H9 (cell line): ENCODE results near the gene CPA3. TPM values are rescaled to one million over a fixed set of nuclear protein-coding genes. Genes with fewer than 3 reads are reported as not detected.

Experiments
- DNase-seq: peaks from one replicate; pipeline ENCODE4 v3.0.0-alpha.2; 2017
- H2AFZ ChIP-seq: one replicate; pipeline ENCODE4 v1.6.1; 2013; ENCODE audit warnings: mild to moderate bottlenecking, low read length, control low read depth, moderate library complexity
- H2AK5ac ChIP-seq: 2 replicates; pipeline ENCODE4 v1.6.1; 2013; ENCODE audit warnings: low read length, control low read depth, mixed read lengths; ENCODE audit not compliant: insufficient read length
- H2BK120ac ChIP-seq: one replicate; pipeline ENCODE4 v1.6.1; 2013; ENCODE audit warnings: low read depth, mild to moderate bottlenecking, low read length, control low read depth, inconsistent platforms; ENCODE audit not compliant: poor library complexity, severe bottlenecking
- H2BK12ac ChIP-seq: 2 replicates; pipeline ENCODE4 v1.6.1; 2013; ENCODE audit warnings: low read length, control low read depth, mixed read lengths, low read depth; ENCODE audit not compliant: insufficient read length
- H2BK15ac ChIP-seq: 2 replicates; pipeline ENCODE4 v1.6.1; 2013; ENCODE audit warnings: low read depth, low read length, control low read depth
- H2BK20ac ChIP-seq: one replicate; pipeline ENCODE4 v1.6.1; 2013; ENCODE audit warnings: low read depth, mild to moderate bottlenecking, low read length, control low read depth, inconsistent platforms; ENCODE audit not compliant: poor library complexity, severe bottlenecking
- H2BK5ac ChIP-seq: 2 replicates; pipeline ENCODE4 v1.6.1; 2013; ENCODE audit warnings: low read length, control low read depth, mixed read lengths; ENCODE audit not compliant: insufficient read length
- H3K14ac ChIP-seq: 2 replicates; pipeline ENCODE4 v1.6.1; 2013; ENCODE audit warnings: low read length, control low read depth; ENCODE audit not compliant: insufficient read depth
- H3K18ac ChIP-seq: 2 replicates; pipeline ENCODE4 v1.6.1; 2013; ENCODE audit warnings: low read depth, mild to moderate bottlenecking, mixed read lengths, low read length, control low read depth; ENCODE audit not compliant: insufficient read length
- H3K23ac ChIP-seq: 2 replicates; pipeline ENCODE4 v1.6.1; 2013; ENCODE audit warnings: low read length, control low read depth, mixed read lengths, low read depth; ENCODE audit not compliant: insufficient read length
- H3K23me2 ChIP-seq: 2 replicates; pipeline ENCODE4 v1.6.1; 2013; ENCODE audit warnings: low read depth, mild to moderate bottlenecking, mixed read lengths, low read length, control low read depth; ENCODE audit not compliant: insufficient read length, poor library complexity, severe bottlenecking
- H3K27ac ChIP-seq: 2 replicates; pipeline ENCODE4 v1.5.1; 2013; ENCODE audit warnings: low read length, control low read depth, mixed read lengths, low read depth; ENCODE audit not compliant: insufficient read length
- H3K27me3 ChIP-seq: 2 replicates; pipeline ENCODE4 v1.6.1; 2013; ENCODE audit warnings: low read length, control low read depth, inconsistent platforms; ENCODE audit not compliant: insufficient read depth
- H3K4ac ChIP-seq: 2 replicates; pipeline ENCODE4 v1.6.1; 2013; ENCODE audit warnings: low read depth, mild to moderate bottlenecking, control low read depth, inconsistent platforms, low read length, moderate library complexity
- H3K4me1 ChIP-seq: 2 replicates; pipeline ENCODE4 v1.6.1; 2013; ENCODE audit warnings: low read length, control low read depth, inconsistent platforms; ENCODE audit not compliant: insufficient read depth
- H3K4me2 ChIP-seq: 2 replicates; pipeline ENCODE4 v1.6.1; 2013; ENCODE audit warnings: low read length, control low read depth, mixed read lengths; ENCODE audit not compliant: insufficient read length, insufficient read depth
- H3K56ac ChIP-seq: 2 replicates; pipeline ENCODE4 v1.6.1; 2013; ENCODE audit warnings: low read depth, mild to moderate bottlenecking, mixed read lengths, low read length, control low read depth; ENCODE audit not compliant: insufficient read length
- H3K79me1 ChIP-seq: 2 replicates; pipeline ENCODE4 v1.6.1; 2013; ENCODE audit warnings: low read depth, mild to moderate bottlenecking, moderate library complexity, low read length, control low read depth, inconsistent platforms; ENCODE audit not compliant: insufficient read depth, poor library complexity, severe bottlenecking
- H3K79me2 ChIP-seq: 2 replicates; pipeline ENCODE4 v1.6.1; 2013; ENCODE audit warnings: low read length, control low read depth, inconsistent platforms; ENCODE audit not compliant: insufficient read depth
- H3K9ac ChIP-seq: 2 replicates; pipeline ENCODE4 v1.6.1; 2013; ENCODE audit warnings: low read length, control low read depth, mixed read lengths; ENCODE audit not compliant: insufficient read length; ENCODE audit errors: extremely low read depth
- H3K9me3 ChIP-seq: one replicate; pipeline ENCODE4 v1.6.1; 2013; ENCODE audit warnings: low read depth, low read length, inconsistent platforms; ENCODE audit not compliant: control insufficient read depth
- H3T11ph ChIP-seq: one replicate; pipeline ENCODE4 v1.6.1; 2013; ENCODE audit warnings: mild to moderate bottlenecking, low read length, control low read depth, inconsistent platforms
- H4K20me1 ChIP-seq: one replicate; pipeline ENCODE4 v1.6.1; 2013; ENCODE audit not compliant: control insufficient read depth, insufficient read length, insufficient read depth
- H4K5ac ChIP-seq: 2 replicates; pipeline ENCODE4 v1.6.1; 2013; ENCODE audit warnings: low read depth, mild to moderate bottlenecking, mixed read lengths, low read length, control low read depth; ENCODE audit not compliant: insufficient read length
- H4K8ac ChIP-seq: replicated peaks from 2 replicates; pipeline ENCODE4 v1.6.1; 2013; ENCODE audit warnings: low read length, control low read depth, mixed read lengths, low read depth; ENCODE audit not compliant: insufficient read length
- H4K91ac ChIP-seq: 2 replicates; pipeline ENCODE4 v1.6.1; 2013; ENCODE audit warnings: low read depth, mild to moderate bottlenecking, moderate library complexity, mixed read lengths, low read length, control low read depth; ENCODE audit not compliant: insufficient read length
- H3K27ac Mint-ChIP-seq, 3 experiments: 2 replicates in 2 of 3; 3 replicates in 1 of 3; pipeline ENCODE4 v1.8.0; 2020 to 2021; ENCODE audit warnings: mixed read lengths in 3 of 3, mild to moderate bottlenecking in 1 of 3, moderate library complexity in 1 of 3
- H3K27me3 Mint-ChIP-seq: 2 replicates; pipeline ENCODE4 v1.8.0; 2021; ENCODE audit warnings: low read depth, mild to moderate bottlenecking, moderate library complexity, mixed read lengths
- H3K36me3 Mint-ChIP-seq, 3 experiments: 2 replicates in 2 of 3; 3 replicates in 1 of 3; pipeline ENCODE4 v1.8.0; 2020 to 2021; ENCODE audit warnings: low read depth in 3 of 3, mixed read lengths in 3 of 3; ENCODE audit not compliant: insufficient read depth in 1 of 3
- H3K4me1 Mint-ChIP-seq, 2 experiments: 2 replicates each; pipeline ENCODE4 v1.8.0; 2020; ENCODE audit warnings: mixed read lengths in 2 of 2
- H3K4me3 Mint-ChIP-seq, 2 experiments: 2 replicates in 1 of 2; 3 replicates in 1 of 2; pipeline ENCODE4 v1.8.0; 2020 to 2021; ENCODE audit warnings: mild to moderate bottlenecking in 2 of 2, mixed read lengths in 2 of 2, moderate library complexity in 1 of 2
- H3K9me3 Mint-ChIP-seq, 2 experiments: 2 replicates in 1 of 2; 3 replicates in 1 of 2; pipeline ENCODE4 v1.8.0; 2020; ENCODE audit warnings: mild to moderate bottlenecking in 2 of 2, mixed read lengths in 2 of 2, moderate library complexity in 1 of 2
- WGBS: extraction: QIAGEN DNeasy Blood & Tissue Kit; methylation state at CpG from one replicate; pipeline ENCODE4 v1.1.7; 2013; ENCODE audit warnings: missing lambda C conversion rate, low lambda C conversion rate, mixed read lengths; ENCODE audit not compliant: insufficient read length; ENCODE audit errors: extremely low coverage; 5-methylcytosine and 5-hydroxymethylcytosine counted together
- total RNA-seq: library from RNA; stranded (reverse); gene quantifications from 2 replicates; pipeline ENCODE4 v1.2.1, GENCODE V29; 2021
- TF ChIP-seq, protein P1 (sequence below): fragments of 200-600 bp; sonication (generic); conservative IDR thresholded peaks from 3 replicates; pipeline ENCODE4 v1.8.0; 2021; ENCODE audit warnings: antibody characterized with exemption, mild to moderate bottlenecking

Gene CPA3
- total RNA-seq, 1 experiment from 2014 or later: not detected

DNA sequence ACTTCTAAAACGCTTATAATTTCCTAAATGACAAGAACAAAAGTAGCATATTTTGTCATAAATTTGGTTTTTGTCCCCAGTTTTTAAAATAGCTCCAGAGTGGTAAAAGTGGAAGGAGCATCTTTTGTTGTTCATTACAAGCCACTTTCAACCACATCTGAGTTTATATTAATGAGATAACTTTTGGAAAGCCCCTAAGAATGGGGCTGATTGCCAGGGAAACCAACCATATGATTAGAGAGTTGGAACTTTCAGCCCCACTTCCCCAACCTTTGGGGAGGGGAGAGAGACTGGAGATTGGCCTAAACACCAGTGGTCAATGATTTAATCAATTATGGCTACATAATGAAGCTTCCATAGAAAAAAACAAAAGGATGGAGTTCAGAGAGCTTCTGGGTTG, 57.4 kb downstream of the CPA3 start:
- peaks cover 0 to 4% (median 1%) of the 10 kb centered on the region in 3 experiments; a peak in 2 of 7 replicates for H3K36me3 Mint-ChIP-seq
- TF ChIP-seq, protein P1, sequence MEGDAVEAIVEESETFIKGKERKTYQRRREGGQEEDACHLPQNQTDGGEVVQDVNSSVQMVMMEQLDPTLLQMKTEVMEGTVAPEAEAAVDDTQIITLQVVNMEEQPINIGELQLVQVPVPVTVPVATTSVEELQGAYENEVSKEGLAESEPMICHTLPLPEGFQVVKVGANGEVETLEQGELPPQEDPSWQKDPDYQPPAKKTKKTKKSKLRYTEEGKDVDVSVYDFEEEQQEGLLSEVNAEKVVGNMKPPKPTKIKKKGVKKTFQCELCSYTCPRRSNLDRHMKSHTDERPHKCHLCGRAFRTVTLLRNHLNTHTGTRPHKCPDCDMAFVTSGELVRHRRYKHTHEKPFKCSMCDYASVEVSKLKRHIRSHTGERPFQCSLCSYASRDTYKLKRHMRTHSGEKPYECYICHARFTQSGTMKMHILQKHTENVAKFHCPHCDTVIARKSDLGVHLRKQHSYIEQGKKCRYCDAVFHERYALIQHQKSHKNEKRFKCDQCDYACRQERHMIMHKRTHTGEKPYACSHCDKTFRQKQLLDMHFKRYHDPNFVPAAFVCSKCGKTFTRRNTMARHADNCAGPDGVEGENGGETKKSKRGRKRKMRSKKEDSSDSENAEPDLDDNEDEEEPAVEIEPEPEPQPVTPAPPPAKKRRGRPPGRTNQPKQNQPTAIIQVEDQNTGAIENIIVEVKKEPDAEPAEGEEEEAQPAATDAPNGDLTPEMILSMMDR: no peak
- Histone ChIP-seq H2BK120ac (no peak overlapping the region), H3K4me1 (no peaks in the 10 kb centered on the region), H3K4me2 (no peak overlapping the region), H2BK5ac (no peak overlapping the region), H3K27me3 (no peaks in the 10 kb centered on the region), H2AFZ (no peak overlapping the region), H4K5ac (no peak overlapping the region), H4K20me1 (no peaks in the 10 kb centered on the region), H3K9me3 (no peaks in the 10 kb centered on the region), H3K4ac (no peak overlapping the region), H3T11ph (no peak overlapping the region), H3K9ac (no peak overlapping the region), H3K23ac (no peak overlapping the region), H3K14ac (no peak overlapping the region), H3K79me2 (no peaks in the 10 kb centered on the region), H4K91ac (no peak overlapping the region), H3K18ac (no peak overlapping the region), H3K56ac (no peak overlapping the region), H2AK5ac (no peak overlapping the region), H2BK20ac (no peak overlapping the region), H3K23me2 (no peaks in the 10 kb centered on the region), H2BK12ac (no peak overlapping the region), H3K79me1 (no peaks in the 10 kb centered on the region), H2BK15ac (no peak overlapping the region), H3K27ac (no peak overlapping the region), H4K8ac (no peak overlapping the region)
- H3K27me3 Mint-ChIP-seq: no peaks in the 10 kb centered on the region; the same call in 1 of the 2 replicates
- H3K9me3 Mint-ChIP-seq: peaks cover 3 to 5% of the 10 kb centered on the region in 2 experiments; a peak in 4 of 5 replicates
- no peak overlapping the region for H3K27ac Mint-ChIP-seq
- WGBS: no CpG with 5 or more reads among the region's 1 CpG
- no peak for DNase-seq
- no peak overlapping the region for H3K4me3 Mint-ChIP-seq
- H3K4me1 Mint-ChIP-seq: no peaks in the 10 kb centered on the region
